Stimulated activated CD4-positive, alpha-beta T cell treated with anti-CD3 and anti-CD28 coated beads, Interleukin-12 subunit alpha, Interleukin-12 subunit beta, amount 100 ng/mL, for 48 hours (primary cell): ENCODE measurements around the gene SPOCK1.

Source experiments
- DNase-seq, 3 donors: peaks; one replicate each; pipeline ENCODE4 v3.0.0-alpha.2; 2020; ENCODE audit warnings: low read depth in 2 of 3, low spot score in 1 of 3

Gene SPOCK1

DNA sequence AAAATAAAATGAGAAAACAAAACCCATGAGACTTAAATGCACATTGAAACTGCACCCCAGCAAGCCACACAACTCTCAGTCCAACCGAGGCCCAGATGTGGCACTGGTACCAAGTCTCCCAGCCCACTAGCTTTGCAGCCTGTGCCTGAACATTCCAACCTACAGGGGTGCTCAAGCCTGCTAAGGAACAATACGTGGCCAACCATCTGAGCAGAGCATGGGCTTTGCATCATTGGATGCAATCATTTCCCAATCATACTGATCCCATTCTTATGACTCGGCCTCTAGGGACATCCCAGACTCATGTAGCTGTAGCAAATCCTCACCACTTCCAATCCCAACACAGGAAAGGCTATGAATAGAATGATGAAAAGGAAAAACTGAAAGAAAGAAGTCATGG is 297.2 kb downstream of the SPOCK1 start:
- DNase-seq = no peak

DNA sequence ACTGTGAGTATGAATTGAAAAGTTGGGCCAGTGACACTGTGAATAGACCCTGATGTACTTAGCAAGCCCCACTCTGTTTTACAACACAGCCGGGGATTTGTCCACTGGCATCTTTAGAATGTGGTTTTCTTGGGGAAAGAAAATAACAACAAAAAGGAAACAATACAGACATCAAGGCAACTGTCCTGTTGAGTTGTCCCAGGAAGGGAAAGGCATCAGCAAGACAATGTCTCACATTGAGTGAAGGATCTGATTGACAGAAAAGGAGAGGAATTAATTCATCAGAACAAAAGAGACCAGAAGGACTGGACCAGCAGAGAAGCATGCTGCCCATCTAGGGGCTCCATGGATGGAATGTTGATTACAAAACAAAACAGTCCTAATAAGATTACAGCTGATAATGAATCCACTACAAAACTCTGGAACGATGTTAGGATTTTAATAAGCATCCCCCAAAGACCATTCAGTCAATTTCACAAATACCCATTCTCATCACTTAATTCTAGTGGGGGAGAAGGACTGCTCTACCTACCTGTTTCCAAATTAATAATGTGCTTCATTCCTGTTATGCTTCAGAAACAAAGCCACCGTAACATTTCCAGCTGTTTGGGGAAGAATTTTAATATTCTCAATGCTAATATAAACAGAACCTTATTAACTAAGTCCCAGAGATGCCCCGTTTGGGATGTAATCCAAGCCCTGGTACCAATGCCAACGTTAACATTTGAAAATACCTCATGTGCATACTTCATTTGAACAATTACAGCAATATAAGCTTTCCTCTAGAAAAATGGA is 298.0 kb downstream of the SPOCK1 start:
- no peak for DNase-seq

DNA sequence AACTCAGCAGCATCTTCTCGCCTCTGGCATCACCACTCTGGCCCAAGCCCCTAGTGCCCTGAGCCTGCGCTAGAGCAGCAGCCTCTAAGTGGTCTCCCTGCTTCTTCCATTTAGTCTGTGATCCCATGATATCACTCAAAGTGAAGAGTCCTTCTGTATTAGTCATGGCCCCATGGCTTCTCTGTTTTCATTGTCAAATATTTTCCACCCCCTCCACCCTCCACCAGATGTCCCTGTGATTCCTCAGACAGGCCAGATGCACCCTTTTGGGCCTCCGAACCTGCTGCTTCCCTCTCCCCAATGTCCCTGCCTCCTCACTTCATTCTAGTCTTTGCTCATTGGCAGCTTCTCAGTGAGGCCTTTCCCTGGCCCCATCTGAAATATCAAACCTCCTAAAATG is 299.2 kb downstream of the SPOCK1 start:
- no peak for DNase-seq

DNA sequence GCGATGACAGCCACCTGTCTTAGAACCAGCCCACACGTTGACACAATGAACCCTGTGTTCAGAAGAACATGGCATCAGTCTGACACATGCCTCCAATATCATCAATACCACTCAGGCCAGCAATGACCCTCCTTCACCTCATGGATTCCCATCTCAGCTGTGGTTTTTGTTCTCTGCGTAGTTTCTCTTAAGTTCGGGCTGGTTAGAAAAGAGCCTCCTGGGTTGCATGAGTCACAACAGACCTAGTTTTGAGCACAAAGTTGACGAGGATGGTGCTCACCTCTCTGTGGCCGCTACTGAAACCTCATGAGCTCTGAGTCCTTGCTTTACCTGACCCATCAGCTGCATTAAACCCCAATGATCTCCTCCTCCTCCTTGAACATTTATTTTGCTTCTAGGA is 299.9 kb downstream of the SPOCK1 start:
- DNase-seq = no peak

DNA sequence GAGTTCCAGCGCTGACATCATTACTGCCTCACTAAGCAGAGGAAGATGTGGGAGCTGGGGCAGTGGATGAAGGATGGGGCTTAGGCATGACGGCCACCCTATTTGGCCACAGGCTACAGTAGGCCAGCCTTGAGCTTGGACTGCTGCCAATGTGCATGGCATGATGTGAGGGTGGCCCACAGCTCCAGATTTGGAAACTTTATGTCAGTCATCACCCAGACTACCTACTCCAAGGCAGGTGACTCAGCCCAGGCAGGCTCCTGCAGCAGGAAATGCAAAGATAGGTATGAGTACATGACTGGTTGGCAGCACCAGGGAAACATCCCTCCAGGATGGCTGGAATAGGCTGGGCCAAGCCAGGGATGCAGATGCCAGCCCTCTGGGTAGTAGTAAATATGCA is 303.6 kb downstream of the SPOCK1 start:
- no peak for DNase-seq

DNA sequence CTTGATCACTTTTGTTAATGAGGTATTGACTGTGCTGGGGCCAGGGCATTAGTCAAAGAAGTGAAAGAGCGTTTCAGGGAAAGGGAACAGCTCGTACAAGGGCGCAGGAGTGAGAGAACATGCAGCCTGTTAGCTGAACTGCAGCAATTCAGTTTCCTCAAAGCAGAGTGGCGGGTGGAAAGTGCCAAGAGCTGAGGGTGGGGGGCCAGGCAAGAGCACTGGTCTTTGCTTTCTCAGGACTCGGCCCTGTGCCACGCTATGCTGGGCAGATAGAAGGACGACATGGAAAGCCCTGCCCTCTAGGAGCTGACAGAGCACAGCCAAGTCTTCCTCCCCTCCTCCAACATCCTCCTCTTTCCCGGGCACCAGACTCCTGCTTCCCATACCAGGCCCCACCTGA is 304.8 kb downstream of the SPOCK1 start:
- DNase-seq = no peak

DNA sequence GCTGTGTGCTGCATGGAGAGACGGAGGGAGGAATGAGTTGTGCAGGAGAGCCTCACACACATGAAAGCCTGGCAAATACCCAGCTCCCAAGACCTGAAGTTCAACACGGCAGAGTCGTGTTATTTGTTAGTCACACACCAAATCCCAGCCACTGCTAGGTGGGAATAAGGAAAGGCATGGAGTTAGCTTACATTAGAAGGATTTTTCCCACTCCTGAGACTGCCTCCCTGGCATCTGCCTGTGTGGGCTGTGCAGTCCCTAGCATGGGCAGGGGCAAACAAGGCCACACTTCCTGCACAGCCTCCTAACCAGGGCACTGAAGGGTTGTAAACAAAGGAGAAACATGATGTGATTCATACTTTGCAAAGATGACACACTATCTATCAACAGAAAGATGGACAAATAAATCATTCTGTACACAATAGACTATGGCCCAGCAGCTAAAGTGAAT is 306.8 kb downstream of the SPOCK1 start:
- no peak for DNase-seq

DNA sequence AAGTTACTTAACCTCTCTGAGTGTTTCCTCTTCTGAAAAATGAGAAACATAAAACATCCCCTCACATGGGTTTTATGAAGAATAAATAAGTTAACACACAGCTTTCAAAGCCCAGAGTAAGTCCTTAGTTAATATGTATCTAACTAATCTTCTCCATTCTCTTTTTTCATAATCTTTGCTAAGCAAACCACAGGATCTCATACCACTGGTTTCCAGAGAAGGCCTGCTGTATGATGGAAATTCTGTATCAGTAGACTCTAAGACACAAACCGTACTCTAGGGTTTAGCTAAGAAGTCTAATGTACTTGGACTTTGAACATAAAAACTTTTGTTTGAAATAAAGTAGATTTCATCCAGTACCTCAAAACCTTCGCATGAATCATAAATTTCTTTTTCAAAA is 307.9 kb downstream of the SPOCK1 start:
- no peak for DNase-seq

DNA sequence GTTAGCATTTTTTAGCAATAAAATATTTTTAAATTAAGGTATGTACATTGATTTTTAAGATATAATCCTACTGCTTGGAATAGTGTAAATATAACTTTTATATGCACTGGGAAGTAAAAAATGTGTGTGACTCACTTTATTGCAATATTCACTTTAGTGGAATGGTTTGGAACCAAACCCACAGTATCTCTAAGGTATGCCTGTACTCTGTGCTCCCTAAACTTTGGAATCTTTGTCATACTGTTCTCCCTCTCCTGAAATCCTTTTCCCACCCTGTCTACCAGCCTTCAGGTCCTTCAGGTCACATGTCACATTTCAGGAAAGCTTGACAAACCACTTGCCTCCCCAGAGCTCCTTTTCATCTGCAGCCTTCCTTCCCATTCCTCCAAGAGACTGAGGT is 308.7 kb downstream of the SPOCK1 start:
- no peak for DNase-seq

DNA sequence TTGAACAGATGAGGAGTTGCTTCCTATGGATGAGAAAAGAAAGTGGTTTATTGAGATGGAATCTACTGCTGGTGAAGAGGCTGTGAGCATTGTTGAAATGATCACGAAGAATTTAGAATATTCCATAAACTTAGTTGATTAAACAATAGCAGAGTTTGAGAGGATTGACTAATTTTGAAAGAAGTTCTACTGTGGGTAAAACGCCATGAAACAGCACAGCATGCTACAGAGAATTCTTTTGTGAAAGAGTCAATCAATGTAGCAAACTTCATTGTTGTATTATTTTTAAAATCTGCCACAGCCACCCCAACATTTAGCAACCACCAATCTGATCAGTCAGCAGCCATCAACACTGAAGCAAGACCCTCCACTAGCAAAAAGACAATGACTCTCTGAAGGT is 309.1 kb downstream of the SPOCK1 start:
- no peak for DNase-seq

DNA sequence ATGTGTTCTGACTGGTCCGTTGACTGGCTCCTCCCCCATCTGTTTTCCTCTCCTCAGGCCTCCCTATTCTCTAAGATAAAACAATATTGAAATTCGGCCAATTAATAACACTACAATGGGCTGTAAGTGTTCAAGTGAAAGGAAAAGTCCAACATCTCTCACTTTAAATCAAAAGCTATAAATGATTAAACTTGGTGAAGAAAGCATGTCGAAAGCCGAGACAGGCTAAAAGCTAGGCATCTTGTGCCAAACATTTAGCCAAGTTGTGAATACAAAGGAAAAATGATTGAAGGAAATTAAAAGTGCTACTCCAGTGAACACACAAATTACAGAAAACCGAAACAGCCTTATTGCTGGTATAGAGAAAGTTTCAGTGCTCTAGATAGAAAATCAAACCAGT is 310.6 kb downstream of the SPOCK1 start:
- DNase-seq = no peak

DNA sequence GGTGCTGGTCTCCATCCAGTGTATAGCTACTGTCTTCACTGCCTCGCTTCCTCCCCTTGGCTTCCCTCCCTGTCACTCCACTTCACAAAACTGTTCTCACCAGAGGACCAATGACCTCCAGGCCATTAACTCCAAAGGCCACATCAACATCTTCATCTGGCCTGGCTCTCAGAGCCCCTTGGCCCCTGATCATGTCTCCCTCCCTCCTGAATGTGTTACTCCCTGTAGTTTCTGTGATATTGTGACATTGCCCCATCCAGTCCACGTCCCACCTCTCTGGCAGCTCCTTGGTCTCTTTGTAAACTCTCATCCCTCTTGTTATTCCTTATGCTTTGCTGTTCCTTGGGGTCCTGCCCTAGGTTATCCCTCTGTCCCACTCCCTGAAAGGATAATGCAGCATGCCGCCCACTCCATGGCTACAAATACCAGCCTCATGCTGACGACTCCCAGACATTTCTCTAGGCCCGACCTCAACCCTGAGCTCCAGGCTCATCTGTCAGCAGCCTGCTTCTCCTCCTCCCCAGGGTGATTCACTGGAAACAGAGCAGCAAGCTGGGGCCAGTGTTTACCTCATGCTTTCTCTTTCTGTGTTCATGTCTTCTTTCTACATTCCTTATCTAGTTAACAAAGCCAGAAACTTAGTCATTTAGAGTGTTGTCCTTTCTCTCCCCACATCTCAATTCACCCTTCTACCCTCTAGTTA is 312.2 kb downstream of the SPOCK1 start:
- no peak for DNase-seq

DNA sequence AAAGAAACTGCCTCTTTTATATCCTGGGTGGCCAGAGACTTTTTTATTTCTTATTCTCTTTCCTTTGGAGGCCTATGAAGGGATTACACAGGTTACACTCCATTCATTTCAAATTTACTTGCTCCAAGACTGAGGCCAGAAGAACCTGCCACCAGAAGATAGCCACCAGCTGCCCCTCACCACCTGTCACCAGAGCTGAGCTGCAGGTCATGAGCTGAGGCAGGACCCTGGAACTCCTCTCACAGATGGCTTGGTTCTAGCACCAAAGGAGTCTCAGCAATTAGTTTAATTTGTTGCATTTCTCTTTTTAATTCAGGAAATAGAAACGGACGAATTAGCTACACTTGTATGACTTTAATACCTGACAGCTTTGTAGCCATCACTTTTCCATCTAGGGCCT is 313.9 kb downstream of the SPOCK1 start:
- no peak for DNase-seq

DNA sequence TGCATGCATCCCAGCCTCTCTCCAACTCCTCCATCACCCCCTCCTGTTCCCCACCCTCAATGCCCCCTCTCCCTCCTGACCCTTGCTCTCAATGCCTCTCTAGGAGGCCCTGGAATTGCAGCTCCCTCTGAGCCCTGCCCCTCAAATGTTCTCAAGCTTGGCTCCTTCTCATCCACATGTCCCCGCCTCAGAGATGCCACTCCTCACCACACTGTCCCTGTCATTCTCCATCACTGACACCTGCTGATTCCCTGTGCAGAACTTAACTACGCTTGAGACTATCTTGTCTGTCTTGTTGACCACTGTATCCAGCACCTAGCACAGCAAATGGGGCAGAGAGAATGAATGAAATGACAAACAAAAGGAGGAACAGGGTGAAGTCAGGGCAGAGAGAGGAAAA is 314.4 kb downstream of the SPOCK1 start:
- DNase-seq = no peak

DNA sequence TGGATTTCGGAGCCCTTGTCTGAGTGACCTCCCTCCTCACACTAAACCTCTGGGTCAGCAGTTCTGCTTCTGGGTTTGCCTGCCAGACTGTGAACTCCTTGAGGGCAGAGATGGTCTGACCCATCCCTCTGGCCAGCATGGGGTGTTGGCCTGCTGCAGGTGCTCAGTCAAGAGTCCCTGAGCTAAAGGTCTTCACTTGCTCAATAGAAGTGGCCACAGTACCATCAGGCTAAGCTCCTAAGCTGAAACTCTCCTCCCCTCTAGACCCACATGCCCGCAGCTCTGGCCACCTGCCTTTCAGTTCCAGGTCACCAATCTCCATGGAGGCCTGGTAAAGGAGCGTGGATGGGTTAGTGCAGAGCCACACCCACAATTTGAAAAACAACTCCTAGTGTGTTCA is 316.6 kb downstream of the SPOCK1 start:
- DNase-seq = no peak

DNA sequence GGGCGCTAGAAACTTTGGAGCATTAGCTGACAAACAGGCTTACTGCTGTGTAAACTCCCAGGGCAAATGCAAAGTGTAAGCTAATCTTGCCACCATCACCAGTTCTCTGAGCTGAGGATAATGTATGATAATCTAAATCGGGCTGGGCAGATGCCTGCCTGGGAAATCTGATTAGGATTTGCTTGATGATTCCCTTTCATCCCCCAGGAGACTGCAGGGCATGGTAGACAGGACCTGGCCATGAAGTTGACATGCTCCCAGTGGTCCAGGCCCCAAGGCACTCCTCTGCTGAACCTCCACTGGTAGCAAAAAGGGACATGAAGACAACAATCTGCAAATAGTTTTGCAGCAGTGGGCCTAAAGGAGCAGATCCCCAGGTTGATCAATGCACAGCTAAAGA is 317.5 kb downstream of the SPOCK1 start:
- no peak for DNase-seq

DNA sequence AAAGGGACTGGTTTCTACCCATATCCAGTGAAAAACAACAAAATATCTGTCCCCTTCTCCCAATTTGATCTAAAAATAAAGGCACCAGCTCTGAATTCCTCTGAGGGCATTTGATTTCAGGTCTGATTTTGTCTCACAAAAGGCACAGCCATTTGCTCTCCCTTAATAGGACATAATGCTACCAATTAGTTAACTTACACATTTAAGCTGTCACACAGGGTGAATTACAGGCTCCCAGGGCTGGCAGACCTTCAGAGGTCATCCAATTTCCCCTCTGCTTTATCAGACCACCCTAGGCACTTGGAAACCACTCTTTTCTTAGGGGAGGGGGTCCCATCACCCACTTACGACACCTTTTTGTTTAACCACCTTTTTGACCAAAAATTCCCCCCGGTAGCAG is 319.9 kb downstream of the SPOCK1 start:
- DNase-seq = no peak

DNA sequence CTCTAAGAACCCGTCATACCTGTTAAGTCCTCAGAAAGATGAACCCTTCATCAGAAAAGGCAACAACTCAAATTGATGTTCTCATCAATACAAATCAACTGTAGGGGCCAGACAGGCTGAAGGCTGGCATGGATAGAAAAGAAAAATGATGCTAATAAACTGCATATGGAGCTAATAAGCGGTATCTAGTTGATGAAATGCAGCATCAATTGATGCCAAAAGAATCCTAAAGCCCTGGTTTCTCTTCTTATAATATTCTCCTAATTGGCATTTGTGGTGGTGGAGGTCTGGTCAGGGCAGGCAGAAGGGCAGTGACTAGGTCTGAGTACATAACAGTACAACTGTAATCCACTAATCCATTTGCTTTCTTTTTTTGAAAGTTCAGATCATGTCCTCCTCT is 322.5 kb downstream of the SPOCK1 start:
- no peak for DNase-seq

DNA sequence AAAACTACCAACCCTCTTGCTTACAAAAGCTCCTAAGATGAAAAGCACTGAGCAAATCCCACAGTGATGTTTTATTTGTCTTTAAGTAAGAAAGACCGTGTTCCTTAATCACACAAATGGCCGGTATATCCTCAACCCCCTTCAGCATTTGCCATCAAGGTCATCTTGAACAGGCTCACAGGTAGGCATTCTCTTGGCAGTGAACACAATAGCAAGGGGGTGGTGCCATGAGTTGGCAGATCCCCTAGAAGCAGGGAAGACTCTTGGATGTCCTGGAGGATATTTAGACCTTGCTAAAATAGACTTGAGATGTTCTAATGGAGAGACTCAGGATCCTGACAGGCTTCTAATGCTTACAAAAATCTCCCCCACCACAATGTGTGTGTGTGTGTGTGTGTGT is 323.0 kb downstream of the SPOCK1 start:
- DNase-seq = no peak

DNA sequence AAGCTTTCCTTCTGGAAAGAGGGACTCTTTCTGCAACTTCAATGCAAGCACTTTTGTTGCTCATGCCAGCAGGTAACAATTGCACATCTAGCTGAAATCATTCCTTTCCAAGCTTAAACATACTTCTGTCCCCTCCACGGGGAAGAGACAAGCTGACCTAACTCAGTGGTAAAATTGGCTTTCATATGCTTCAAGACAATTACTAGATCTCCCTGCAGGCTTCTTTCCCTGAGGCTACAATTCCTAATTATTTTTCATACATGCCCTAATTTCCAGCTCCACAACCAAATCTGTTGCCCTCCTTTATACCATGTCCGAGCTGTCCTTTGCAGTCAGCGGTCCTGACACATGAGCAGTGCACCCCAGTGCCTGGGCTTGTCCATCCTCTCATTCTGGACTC is 324.9 kb downstream of the SPOCK1 start:
- DNase-seq = no peak

DNA sequence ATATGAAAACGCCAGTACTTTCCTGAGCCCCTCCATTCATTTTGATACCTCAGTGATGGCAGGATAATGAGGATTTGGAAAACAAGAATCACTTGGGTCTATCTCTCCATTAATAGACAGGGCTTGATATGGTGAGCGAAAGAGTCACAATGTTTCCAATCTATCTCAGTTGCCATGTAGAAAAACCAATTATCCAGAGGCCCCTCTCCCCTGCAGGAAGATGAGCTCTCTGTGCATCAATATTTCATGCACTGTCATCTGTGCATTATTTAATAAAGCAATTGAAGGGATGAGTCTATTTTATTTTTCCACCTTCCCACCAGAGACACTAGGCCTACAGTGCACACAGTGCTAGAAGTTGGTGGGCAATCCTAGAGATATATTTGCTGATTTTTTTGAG is 326.9 kb downstream of the SPOCK1 start:
- DNase-seq = no peak

DNA sequence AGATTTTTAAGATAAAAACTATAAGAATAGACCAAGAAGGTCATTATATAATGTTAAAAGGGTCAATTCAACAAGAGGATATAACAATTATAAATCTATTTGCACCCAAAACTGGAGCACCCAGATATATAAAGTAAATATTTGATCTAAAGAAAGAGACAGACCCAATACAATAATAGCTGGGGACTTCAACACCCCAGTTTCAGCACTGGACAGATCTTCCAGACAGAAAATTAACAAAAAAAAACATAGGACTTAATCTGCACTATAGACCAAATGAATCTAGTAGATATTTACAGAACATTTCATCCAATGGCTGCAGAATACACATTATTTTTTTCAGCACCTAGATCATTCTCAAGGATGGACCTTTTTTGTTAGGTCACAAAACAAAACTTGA is 331.9 kb downstream of the SPOCK1 start:
- no peak for DNase-seq

DNA sequence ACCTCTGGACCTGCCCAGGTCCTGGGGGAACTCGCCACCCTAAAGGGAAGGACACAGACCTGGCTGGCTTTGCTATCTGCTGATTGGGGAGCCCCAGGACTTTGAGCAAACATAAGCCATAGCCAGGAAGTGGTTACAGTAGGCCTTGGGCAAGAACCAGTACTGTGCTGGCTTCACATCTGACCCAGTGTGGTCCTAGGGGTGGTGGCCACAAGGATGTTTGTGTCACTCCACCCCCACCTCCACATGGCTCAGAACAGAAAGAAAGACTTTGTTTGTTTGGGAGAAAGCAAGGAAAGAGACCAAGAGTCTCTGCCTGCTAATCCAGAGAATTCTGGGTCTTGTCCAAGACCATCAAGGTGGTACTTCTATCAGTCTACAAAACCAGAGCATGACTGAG is 334.2 kb downstream of the SPOCK1 start:
- DNase-seq = no peak
